Body of pancreas (tissue), 4 donors: ENCODE measurements around the gene NKD2.

Experiments used
- POLR2A ChIP-seq, 3 donors: fragments of 450-650 bp; IDR thresholded peaks; one replicate each; pipeline ENCODE4 v1.6.1; 2016; ENCODE audit warnings: antibody characterized with exemption in 3 of 3, mild to moderate bottlenecking in 2 of 3
- TF ChIP-seq, protein P1 (sequence below), 7 experiments: fragments of 450-650 bp in 4 of 7; fragments of 200-600 bp in 3 of 7; sonication (generic) in 3 of 7; IDR thresholded peaks; one replicate each; pipeline ENCODE4 v1.5.1; 2016 to 2019; ENCODE audit warnings: antibody characterized with exemption in 7 of 7

DNA sequence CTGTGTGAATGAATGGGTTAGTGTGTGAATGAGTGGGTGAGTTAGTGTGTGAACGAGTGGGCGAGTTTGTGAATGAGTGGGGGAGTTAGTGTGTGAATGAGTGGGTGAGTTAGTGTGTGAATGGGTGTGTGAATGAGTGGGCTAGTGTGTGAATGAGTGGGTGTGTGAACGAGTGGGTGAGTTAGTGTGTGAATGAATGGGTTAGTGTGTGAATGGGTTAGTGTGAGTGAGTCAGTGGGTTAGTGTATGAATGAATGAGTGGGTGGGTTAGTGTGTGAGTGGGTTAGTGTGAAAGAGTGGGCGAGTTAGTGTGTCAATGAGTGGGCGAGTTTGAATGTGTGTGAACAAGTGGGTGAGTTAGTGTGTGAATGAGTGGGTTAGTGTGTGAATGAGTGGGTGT is 35.5 kb downstream of the NKD2 start:
- TF ChIP-seq, protein P1, sequence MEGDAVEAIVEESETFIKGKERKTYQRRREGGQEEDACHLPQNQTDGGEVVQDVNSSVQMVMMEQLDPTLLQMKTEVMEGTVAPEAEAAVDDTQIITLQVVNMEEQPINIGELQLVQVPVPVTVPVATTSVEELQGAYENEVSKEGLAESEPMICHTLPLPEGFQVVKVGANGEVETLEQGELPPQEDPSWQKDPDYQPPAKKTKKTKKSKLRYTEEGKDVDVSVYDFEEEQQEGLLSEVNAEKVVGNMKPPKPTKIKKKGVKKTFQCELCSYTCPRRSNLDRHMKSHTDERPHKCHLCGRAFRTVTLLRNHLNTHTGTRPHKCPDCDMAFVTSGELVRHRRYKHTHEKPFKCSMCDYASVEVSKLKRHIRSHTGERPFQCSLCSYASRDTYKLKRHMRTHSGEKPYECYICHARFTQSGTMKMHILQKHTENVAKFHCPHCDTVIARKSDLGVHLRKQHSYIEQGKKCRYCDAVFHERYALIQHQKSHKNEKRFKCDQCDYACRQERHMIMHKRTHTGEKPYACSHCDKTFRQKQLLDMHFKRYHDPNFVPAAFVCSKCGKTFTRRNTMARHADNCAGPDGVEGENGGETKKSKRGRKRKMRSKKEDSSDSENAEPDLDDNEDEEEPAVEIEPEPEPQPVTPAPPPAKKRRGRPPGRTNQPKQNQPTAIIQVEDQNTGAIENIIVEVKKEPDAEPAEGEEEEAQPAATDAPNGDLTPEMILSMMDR (IDR thresholded peaks at IDR 0.05): no peak
- no peak for TF ChIP-seq POLR2A (IDR thresholded peaks at IDR 0.05)
